ENCODE data around the gene RAB14.
A peak's percentile ranks its signal among the peaks of the same experiment; 100 is the strongest.

RAB14 gene

DNA sequence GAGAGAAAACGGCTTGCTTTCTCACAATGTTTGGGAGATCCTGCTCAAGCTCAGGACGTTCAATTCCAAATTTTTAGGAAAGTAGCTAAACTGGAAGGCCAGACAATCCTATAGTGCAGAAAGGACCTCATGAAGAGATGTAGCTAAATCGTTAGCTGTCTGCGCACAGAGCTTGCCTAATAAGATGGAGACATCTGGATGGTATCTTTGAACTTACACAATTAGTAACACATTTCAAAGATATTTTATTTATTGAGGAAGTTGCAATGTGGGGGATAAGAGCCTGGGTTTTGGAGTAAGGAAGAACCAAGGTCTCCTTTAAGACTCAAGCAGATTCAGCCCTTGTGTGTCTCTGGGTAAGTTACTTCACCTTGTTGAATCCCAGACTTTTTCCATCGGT, 28.6 kb upstream of the RAB14 start:
- H3K27ac Mint-ChIP-seq = no peak overlapping the region
- H3K4me3 Mint-ChIP-seq = no peak overlapping the region
- no peak for ATAC-seq
- no peaks in the 10 kb centered on the region for H3K27me3 Mint-ChIP-seq
- H3K36me3 Mint-ChIP-seq (ENCODE audit: low read depth) = no peaks in the 10 kb centered on the region
- H3K9me3 Mint-ChIP-seq = no peaks in the 10 kb centered on the region
- DNase-seq = no peak
- H3K4me1 Mint-ChIP-seq = no peaks in the 10 kb centered on the region

DNA sequence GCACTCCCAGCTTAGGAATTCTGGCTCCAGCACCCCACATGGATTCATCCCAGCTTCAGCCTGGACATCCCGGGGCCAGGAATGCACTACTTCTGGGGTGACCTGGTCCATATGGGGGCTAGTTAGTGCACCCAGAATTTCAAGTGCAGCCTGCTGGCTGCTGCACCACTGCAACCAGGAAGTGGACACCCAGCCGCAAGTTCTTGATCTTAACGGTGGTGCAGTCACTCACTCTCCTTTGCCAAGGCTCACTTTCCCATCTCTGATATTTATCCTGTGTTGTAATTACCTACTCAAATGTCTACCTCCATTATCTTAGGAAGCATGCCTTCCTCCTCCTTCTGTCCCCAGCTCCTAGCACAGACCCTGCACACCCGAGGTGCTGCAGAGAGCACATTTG, 26.2 kb upstream of the RAB14 start:
- H3K27me3 Mint-ChIP-seq = no peaks in the 10 kb centered on the region

GRCh38 chr9:121226175-121226574, 24.5 kb upstream of the RAB14 start:
- H3K9me3 Mint-ChIP-seq = no peaks in the 10 kb centered on the region
- H3K4me3 Mint-ChIP-seq = no peak overlapping the region
- no peaks in the 10 kb centered on the region for H3K36me3 Mint-ChIP-seq (ENCODE audit: low read depth)
- DNase-seq (no peak), ATAC-seq (no peak)
- H3K27ac Mint-ChIP-seq = no peak overlapping the region
- H3K27me3 Mint-ChIP-seq = no peaks in the 10 kb centered on the region
- H3K4me1 Mint-ChIP-seq = no peaks in the 10 kb centered on the region

More for the DNA sequence above, 26.2 kb upstream of the RAB14 start:
- Mint-ChIP-seq H3K4me1 (no peaks in the 10 kb centered on the region), H3K4me3 (no peak overlapping the region), H3K36me3 (ENCODE audit: low read depth) (no peaks in the 10 kb centered on the region), H3K27ac (no peak overlapping the region), H3K9me3 (no peaks in the 10 kb centered on the region)
- no peak for DNase-seq
- ATAC-seq = no peak

GRCh38 chr9:121225240-121225639, 23.6 kb upstream of the RAB14 start:
- H3K27ac Mint-ChIP-seq = no peak overlapping the region
- DNase-seq = no peak
- H3K9me3 Mint-ChIP-seq = no peaks in the 10 kb centered on the region
- H3K36me3 Mint-ChIP-seq (ENCODE audit: low read depth) = no peaks in the 10 kb centered on the region
- peaks cover 2% of the 10 kb centered on the region for H3K4me1 Mint-ChIP-seq
- no peaks in the 10 kb centered on the region for H3K27me3 Mint-ChIP-seq
- ATAC-seq = no peak
- H3K4me3 Mint-ChIP-seq = no peak overlapping the region

DNA sequence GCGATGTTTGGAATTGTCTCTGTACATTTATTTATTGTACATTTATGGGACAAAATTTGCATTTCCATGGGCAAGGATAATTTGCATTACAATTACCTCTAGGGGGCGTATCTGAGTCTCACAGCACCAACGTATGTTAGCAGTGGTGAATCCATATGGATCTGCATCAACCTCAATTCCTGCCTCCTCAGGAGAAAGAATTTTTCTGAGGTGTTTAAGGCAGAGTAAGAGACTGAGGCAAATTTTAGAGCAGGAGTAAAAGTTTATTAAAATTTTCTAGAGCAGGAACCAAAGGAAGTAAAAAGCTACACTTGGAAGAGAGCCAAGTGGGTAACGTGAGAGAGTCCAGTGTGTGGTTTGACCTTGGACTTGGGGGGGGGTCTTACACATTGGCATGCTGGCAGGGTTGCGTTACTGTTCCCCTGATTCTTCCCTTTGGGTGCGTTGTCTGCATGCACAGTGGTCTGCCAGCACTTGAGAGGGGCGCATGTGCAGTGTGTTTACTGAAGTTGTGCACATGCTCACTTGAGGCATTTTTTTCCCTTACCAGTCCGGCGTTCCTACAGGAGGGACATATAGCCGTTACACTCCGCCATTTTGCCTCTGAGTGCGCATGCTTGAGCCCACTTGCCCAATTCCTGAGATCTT, 21.0 kb upstream of the RAB14 start:
- peaks cover 5% of the 10 kb centered on the region for H3K4me1 Mint-ChIP-seq
- H3K9me3 Mint-ChIP-seq = no peaks in the 10 kb centered on the region
- no peak for ATAC-seq
- peaks cover 3% of the 10 kb centered on the region for H3K36me3 Mint-ChIP-seq (ENCODE audit: low read depth)
- no peak overlapping the region for H3K27ac Mint-ChIP-seq
- no peak overlapping the region for H3K4me3 Mint-ChIP-seq
- no peak for DNase-seq
- H3K27me3 Mint-ChIP-seq = no peaks in the 10 kb centered on the region

DNA sequence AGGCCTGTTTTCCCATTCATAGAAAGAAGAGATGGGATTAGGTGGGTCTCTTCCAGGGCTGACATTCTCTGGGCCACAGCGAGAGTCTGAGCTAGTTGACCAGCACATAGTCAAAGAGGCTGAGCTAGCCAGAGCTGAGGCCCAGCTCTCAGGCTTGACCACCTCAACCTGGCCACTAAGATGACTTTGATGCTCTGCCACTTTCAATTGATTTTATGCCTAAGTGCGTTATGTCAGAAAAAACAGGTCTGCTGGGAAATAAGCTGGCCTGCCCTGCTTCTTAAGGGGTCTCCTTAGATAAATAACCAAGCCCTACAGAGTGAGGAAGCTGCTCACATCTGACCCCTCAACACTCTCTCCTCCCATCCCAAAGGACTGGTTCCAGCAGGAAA, 20.0 kb upstream of the RAB14 start:
- peaks cover 5% of the 10 kb centered on the region for H3K4me1 Mint-ChIP-seq
- H3K27me3 Mint-ChIP-seq = no peaks in the 10 kb centered on the region
- ATAC-seq (no peak), DNase-seq (no peak)
- peaks cover 3% of the 10 kb centered on the region for H3K36me3 Mint-ChIP-seq (ENCODE audit: low read depth)
- no peak overlapping the region for H3K4me3 Mint-ChIP-seq
- H3K9me3 Mint-ChIP-seq = no peaks in the 10 kb centered on the region
- H3K27ac Mint-ChIP-seq = no peak overlapping the region

DNA sequence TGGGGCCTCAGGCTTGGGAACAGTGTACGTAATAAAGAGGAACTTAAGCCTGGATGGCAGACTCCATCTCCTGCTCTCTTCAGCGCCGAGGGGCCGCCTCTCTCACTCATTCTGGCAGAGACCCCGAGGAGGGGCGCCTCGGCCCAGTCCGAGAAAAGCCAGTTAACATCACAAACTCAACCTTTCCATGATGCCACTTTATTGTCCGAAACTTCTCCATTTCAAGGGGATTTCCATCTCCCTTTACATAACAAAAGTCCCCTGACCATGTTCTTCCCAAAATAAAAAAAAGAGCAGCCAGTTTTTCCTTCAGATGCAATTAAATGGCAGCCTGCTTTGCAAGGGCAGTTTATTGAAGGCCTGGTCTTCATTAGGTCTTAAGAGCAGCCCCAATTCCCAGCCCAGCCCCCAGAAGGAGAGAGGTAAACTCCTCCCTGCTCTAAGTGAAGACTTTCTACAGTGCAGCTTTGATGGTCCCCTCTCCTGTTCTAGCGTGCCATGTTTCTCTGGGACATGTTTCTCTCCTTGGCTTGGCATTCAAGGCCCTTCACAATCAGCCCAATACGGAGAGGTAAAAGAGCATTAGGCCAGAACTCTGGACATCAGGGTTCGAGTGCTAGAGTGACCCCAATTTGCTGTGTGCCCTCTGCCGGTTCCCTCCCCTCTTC, 19.5 kb upstream of the RAB14 start:
- H3K4me1 Mint-ChIP-seq = peaks cover 8% of the 10 kb centered on the region
- H3K4me3 Mint-ChIP-seq = no peak overlapping the region
- no peaks in the 10 kb centered on the region for H3K27me3 Mint-ChIP-seq
- H3K9me3 Mint-ChIP-seq = no peaks in the 10 kb centered on the region
- H3K27ac Mint-ChIP-seq = no peak overlapping the region
- ATAC-seq (no peak), DNase-seq (no peak)
- peaks cover 3% of the 10 kb centered on the region for H3K36me3 Mint-ChIP-seq (ENCODE audit: low read depth)

DNA sequence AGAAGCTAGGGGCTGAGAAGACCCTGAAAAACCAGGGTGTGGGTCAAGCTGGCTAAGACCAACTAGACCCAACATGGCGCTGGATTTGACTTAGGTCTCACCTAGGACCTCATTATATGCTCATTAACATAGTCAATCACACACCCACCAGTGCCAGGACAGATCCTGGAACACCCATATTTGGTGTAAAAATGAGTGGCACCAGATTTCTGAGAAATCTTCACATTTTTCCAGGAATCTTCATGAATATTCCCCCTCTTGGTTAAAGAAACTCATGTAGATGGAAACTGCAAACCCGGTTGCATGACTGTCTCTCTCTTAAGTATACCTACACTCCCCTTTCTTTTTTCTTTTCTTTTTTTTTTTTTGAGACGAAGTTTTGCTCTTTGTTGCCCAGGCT, 17.9 kb upstream of the RAB14 start:
- H3K9me3 Mint-ChIP-seq = no peaks in the 10 kb centered on the region
- H3K27me3 Mint-ChIP-seq = no peaks in the 10 kb centered on the region
- H3K27ac Mint-ChIP-seq = no peak overlapping the region
- peaks cover 9% of the 10 kb centered on the region for H3K4me1 Mint-ChIP-seq
- ATAC-seq (peak; percentile 20), DNase-seq (no peak)
- H3K4me3 Mint-ChIP-seq = no peak overlapping the region
- H3K36me3 Mint-ChIP-seq (ENCODE audit: low read depth) = peaks cover 3% of the 10 kb centered on the region

- Mint-ChIP-seq H3K4me3 (no peak overlapping the region), H3K4me1 (peaks cover 9% of the 10 kb centered on the region), H3K27ac (no peak overlapping the region), H3K36me3 (ENCODE audit: low read depth) (peaks cover 3% of the 10 kb centered on the region), H3K9me3 (no peaks in the 10 kb centered on the region), H3K27me3 (no peaks in the 10 kb centered on the region)
- ATAC-seq (no peak), DNase-seq (no peak)
Measured at GRCh38 chr9:121218357-121219027, 16.8 kb upstream of the RAB14 start.

DNA sequence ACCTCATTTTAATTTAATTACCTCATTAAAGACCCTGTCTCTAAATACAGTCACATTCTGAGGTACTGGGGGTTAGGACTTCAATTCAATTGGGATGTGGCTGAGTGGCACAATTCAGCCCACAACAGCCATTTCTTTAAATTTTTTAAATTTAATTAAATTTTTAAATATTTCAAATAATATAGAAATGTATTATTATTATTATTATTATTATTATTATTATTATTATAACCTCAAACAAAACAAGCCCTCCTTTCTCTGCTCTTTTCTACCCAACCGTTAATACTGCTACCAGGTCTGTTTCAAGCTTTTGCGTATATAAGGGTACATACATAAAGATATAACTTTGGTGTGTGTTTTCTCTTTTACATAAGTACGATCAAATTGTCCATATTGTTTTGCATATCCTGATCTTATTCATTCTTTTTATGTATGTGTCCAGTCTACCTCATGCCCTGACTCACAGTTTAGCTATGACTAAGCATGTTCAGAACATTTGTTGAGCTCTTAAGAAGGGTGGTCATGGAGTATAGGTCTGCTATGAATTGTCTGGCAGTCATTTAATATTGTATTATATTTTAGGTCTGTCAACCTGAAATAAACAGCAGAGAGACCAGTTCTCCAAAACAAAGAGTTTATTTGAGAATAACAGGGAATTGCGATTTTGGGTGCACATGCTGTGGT, 16.1 kb upstream of the RAB14 start:
- Mint-ChIP-seq H3K4me1 (peaks cover 14% of the 10 kb centered on the region), H3K4me3 (no peak overlapping the region), H3K27me3 (no peaks in the 10 kb centered on the region), H3K27ac (no peak overlapping the region), H3K36me3 (ENCODE audit: low read depth) (peaks cover 3% of the 10 kb centered on the region), H3K9me3 (no peaks in the 10 kb centered on the region)
- DNase-seq = no peak
- ATAC-seq = peak; percentile 67

DNA sequence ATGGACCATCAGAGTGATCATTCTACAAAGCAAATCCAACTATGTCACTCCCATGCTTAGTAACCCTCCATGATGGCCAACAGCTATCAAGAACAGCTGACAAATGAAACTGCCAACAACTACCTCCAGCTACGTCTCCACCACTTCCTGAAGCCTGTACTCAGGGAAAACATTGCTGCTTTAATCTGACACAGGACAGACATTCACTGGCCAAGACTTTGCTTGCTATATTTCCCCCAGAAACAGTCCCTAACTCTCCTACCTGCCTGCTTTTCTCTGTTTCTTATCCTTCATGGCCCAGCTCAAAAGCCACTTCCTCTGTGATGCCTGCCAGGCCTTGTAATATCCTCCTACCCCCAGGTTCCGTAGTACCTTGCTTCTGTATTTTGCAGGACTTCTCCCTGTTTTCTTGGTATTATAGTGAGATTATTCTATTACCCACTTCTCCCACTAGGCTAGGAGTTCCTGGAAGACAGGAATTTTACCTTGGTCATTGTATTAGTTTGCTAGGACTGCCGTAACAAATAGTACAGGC, 14.7 kb upstream of the RAB14 start:
- H3K9me3 Mint-ChIP-seq = no peaks in the 10 kb centered on the region
- peaks cover 3% of the 10 kb centered on the region for H3K36me3 Mint-ChIP-seq (ENCODE audit: low read depth)
- no peaks in the 10 kb centered on the region for H3K27me3 Mint-ChIP-seq
- ATAC-seq = no peak
- peaks cover 14% of the 10 kb centered on the region for H3K4me1 Mint-ChIP-seq
- no peak for DNase-seq
- H3K4me3 Mint-ChIP-seq = no peak overlapping the region
- peak overlapping the region; percentile 6 for H3K27ac Mint-ChIP-seq

DNA sequence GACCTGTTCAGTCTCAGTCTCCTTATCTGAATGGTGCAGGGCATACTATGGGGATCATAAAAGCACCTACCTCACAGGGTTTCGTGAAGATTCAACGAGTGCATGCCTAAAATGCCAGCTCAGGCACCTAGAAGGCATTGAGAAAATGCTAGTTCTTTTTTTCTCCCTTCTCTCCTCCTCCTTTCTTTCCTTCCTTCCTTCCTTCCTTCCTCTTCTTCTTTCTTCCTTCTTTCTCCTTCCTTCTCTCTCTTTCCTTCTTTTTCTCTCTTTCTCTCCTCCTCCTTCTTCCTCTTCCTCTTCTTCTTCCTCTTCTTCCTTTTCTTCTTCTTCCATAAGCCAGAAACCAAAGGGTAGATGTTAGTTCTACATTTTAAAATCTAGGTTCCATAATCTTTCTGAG, 12.3 kb upstream of the RAB14 start:
- ATAC-seq (no peak), DNase-seq (no peak)
- H3K4me3 Mint-ChIP-seq = no peak overlapping the region
- H3K27me3 Mint-ChIP-seq = no peaks in the 10 kb centered on the region
- peaks cover 10% of the 10 kb centered on the region for H3K4me1 Mint-ChIP-seq
- H3K27ac Mint-ChIP-seq = no peak overlapping the region
- no peaks in the 10 kb centered on the region for H3K9me3 Mint-ChIP-seq
- peaks cover 3% of the 10 kb centered on the region for H3K36me3 Mint-ChIP-seq (ENCODE audit: low read depth)

DNA sequence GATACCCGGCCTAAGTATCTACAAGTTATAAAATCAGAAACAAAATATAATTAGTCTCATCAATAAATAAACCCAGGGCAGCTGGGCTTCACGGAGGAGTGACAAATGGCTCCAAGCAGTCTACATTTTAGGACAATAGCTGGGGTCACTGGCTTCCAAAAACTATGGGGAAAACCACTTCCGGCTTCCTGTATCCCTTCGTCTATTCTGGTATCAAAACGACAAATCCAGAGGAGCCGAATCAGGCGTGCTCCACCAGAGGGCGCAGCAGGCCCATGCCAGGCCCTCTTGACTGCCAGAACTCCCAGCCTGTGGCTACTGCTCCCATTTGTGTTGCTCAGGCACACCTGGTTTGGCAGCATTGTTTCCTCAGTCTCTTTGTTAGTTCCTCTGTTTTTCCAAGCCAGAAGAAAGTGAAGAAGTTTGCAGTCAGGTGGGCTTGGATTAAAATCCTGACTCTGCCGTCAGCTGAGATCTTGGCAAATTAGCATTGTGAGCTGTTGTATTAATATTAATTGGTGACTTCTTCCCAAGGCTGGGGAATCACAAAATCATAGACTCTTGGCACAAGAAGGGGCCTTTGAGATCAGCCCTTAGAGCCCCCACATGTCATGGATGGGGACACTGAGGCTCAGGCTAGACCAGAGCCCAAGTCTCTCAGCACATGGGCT, 11.6 kb upstream of the RAB14 start:
- peaks cover 12% of the 10 kb centered on the region for H3K4me1 Mint-ChIP-seq
- H3K27ac Mint-ChIP-seq = peak overlapping the region; percentile 36
- H3K36me3 Mint-ChIP-seq (ENCODE audit: low read depth) = peaks cover 3% of the 10 kb centered on the region
- no peak overlapping the region for H3K4me3 Mint-ChIP-seq
- no peaks in the 10 kb centered on the region for H3K9me3 Mint-ChIP-seq
- peak; percentile 79 for ATAC-seq
- peak; percentile 82 for DNase-seq
- H3K27me3 Mint-ChIP-seq = no peaks in the 10 kb centered on the region

GRCh38 chr9:121210536-121210935, 8.9 kb upstream of the RAB14 start:
- Mint-ChIP-seq H3K9me3 (no peaks in the 10 kb centered on the region), H3K36me3 (ENCODE audit: low read depth) (peaks cover 2% of the 10 kb centered on the region), H3K4me3 (no peak overlapping the region), H3K27me3 (no peaks in the 10 kb centered on the region), H3K4me1 (peaks cover 26% of the 10 kb centered on the region), H3K27ac (no peak overlapping the region)
- no peak for ATAC-seq
- DNase-seq = no peak
